ENCODE results near the gene ABHD5.

DNA sequence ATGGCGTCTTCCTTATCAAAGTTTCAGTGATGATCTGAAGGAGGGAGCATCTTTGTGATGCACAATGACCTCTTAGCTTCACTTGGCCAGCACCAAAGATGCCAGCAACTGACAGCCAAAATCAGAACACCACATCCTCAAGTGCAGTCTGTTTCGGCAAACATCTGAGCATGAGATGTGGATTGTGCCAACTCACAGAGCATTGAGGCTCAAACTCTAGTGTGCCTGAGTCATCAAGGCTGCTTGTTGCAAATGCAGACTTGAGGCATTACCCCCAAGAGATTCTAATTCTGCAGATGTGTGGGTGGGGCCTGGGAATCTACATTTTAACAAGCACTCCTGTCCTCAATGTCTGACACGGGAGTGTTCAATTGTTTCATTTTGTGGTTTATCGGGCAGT lies 35.8 kb downstream of the ABHD5 start:
- TF ChIP-seq, protein P1, sequence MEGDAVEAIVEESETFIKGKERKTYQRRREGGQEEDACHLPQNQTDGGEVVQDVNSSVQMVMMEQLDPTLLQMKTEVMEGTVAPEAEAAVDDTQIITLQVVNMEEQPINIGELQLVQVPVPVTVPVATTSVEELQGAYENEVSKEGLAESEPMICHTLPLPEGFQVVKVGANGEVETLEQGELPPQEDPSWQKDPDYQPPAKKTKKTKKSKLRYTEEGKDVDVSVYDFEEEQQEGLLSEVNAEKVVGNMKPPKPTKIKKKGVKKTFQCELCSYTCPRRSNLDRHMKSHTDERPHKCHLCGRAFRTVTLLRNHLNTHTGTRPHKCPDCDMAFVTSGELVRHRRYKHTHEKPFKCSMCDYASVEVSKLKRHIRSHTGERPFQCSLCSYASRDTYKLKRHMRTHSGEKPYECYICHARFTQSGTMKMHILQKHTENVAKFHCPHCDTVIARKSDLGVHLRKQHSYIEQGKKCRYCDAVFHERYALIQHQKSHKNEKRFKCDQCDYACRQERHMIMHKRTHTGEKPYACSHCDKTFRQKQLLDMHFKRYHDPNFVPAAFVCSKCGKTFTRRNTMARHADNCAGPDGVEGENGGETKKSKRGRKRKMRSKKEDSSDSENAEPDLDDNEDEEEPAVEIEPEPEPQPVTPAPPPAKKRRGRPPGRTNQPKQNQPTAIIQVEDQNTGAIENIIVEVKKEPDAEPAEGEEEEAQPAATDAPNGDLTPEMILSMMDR (IDR thresholded peaks at IDR 0.05): no peak
- TF ChIP-seq POLR2A (IDR thresholded peaks at IDR 0.05): no peak

Measured in uterus (tissue), 2 donors.